Hepatocyte (in vitro differentiated cells): Measurements from ENCODE around the gene CYP27B1.

ENCODE experiments used
- CTCF ChIP-seq: fragments of 200-600 bp; sonication (generic); IDR thresholded peaks from 2 replicates; pipeline ENCODE4 v1.5.1; 2016; ENCODE audit warnings: antibody characterized with exemption, mild to moderate bottlenecking; ENCODE audit not compliant: poor library complexity
- EZH2phosphoT487 ChIP-seq: fragments of 200-600 bp; sonication (generic); IDR thresholded peaks from one replicate; pipeline ENCODE4 v1.6.1; 2018; ENCODE audit warnings: antibody characterized with exemption, mild to moderate bottlenecking, low read depth, moderate library complexity; ENCODE audit not compliant: unreplicated experiment, severe bottlenecking

GRCh38 chr12:57741413-57741789 lies 25.5 kb downstream of the CYP27B1 start:
- TF ChIP-seq CTCF (no peak), EZH2phosphoT487 (no peak)
